ENCODE results near the gene TLE4. TPM values are rescaled to one million over a fixed set of nuclear protein-coding genes. Genes with fewer than 3 reads are reported as not detected.

The TLE4 gene
- polyA plus RNA-seq, 2 of the 4 experiments (the other 2 are of a cell fraction) = 14.3 to 23.1 TPM

DNA sequence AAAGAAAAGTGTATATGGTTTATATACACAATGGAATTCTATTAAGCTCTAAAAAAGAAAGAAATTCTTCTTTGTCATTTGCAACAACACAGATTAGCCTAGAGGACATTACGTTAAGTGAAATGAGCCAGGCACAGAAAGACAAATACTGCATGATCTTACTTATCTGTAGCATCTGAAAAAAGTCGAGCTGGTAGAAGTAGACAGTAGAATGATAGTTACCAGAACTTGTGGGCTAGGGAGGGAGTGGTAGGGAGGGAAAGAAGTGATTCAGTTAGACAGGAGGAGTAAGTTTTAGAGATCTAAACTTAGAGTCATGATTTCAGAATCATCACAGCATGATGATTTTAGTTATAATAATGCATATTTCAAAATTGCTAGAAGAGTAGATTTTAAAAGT lies 184.6 kb downstream of the TLE4 start:
- WGBS (ENCODE audit: missing lambda C conversion rate) = 34% methylated on average over 2 of the region's 2 CpGs
- H3K4me1 ChIP-seq = no peaks in the 10 kb centered on the region
- CTCF ChIA-PET = no interaction called here

DNA sequence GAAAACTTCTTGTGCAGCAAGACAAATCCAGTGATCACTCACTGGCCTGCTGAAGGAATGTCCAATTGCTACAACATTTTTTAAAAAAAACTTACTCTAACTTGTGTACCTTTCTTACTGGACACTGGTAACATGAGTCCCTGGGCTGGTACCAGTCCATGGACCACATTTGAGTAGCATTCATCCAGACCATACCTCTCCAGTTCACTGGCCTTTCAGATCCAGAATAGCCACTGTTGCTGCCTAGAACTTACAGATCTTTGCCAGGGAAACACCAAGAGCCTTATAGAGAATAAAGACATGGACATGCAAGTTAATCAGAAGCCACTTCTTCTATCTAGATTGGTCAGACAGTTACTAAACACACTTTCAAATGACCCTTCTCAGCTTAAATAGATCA lies 185.3 kb downstream of the TLE4 start:
- DNase-seq (ENCODE audit: low read depth in 1 of 2, low spot score in 1 of 2) = no peak
- POLR2A ChIA-PET = no interaction called here
- Histone ChIP-seq H3K4me3 (no peak overlapping the region), H3K27ac (no peak overlapping the region), H3K4me2 (no peak overlapping the region), H3K4me1 (no peaks in the 10 kb centered on the region), H3K9me3 (peaks cover 2% of the 10 kb centered on the region; the same call in 1 of the 3 replicates)
- TF ChIP-seq, protein P1, sequence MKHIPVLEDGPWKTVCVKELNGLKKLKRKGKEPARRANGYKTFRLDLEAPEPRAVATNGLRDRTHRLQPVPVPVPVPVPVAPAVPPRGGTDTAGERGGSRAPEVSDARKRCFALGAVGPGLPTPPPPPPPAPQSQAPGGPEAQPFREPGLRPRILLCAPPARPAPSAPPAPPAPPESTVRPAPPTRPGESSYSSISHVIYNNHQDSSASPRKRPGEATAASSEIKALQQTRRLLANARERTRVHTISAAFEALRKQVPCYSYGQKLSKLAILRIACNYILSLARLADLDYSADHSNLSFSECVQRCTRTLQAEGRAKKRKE (CRISPR knock-in tag; IDR thresholded peaks at IDR 0.05; ENCODE audit: low read depth) = no peak
- FAIRE-seq = no peak
- ATAC-seq = no peak
- CTCF ChIA-PET = interaction anchor here (1.6 kb wide), 1 partner anchor 15 kb away, joined by 8 read pairs; no protein-coding TSS in a partner anchor

More for the DNA sequence above, 184.6 kb downstream of the TLE4 start:
- POLR2A ChIA-PET = no interaction called here
- H3K4me3 ChIP-seq = no peak overlapping the region
- TF ChIP-seq NPAS2 (CRISPR knock-in tag; IDR thresholded peaks at IDR 0.05; ENCODE audit: borderline replicate concordance) (no peak), CEBPB (IDR thresholded peaks at IDR 0.05) (no peak), CBX2 (IDR thresholded peaks at IDR 0.05; ENCODE audit: borderline replicate concordance, low read depth) (no peak), MAZ (IDR thresholded peaks at IDR 0.05; ENCODE audit: borderline replicate concordance, low read depth, low read length) (no peak), ZC3H11A (IDR thresholded peaks at IDR 0.05) (no peak), RFX5 (IDR thresholded peaks at IDR 0.05) (no peak), HOXA7 (CRISPR knock-in tag; IDR thresholded peaks at IDR 0.05) (no peak), NFE2L2 (conservative IDR thresholded peaks at IDR 0.05; ENCODE audit: low read length) (no peak), ZFP36 (IDR thresholded peaks at IDR 0.05; ENCODE audit: borderline replicate concordance, partially characterized antibody) (no peak), RAD21 (conservative IDR thresholded peaks at IDR 0.05 in 1 of 2, IDR thresholded peaks at IDR 0.05 in 1 of 2) (no peak), TFCP2L1 (CRISPR knock-in tag; IDR thresholded peaks at IDR 0.05) (no peak), NR3C1 (IDR thresholded peaks at IDR 0.05) (no peak), PHF8 (IDR thresholded peaks at IDR 0.05; ENCODE audit: borderline replicate concordance, low read depth) (no peak), RCOR1 (IDR thresholded peaks at IDR 0.05; ENCODE audit: low read depth, low read length) (no peak)
- TF ChIP-seq, protein P2, sequence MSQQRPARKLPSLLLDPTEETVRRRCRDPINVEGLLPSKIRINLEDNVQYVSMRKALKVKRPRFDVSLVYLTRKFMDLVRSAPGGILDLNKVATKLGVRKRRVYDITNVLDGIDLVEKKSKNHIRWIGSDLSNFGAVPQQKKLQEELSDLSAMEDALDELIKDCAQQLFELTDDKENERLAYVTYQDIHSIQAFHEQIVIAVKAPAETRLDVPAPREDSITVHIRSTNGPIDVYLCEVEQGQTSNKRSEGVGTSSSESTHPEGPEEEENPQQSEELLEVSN (IDR thresholded peaks at IDR 0.05; ENCODE audit: borderline replicate concordance, low read depth) = no peak
- TF ChIP-seq, protein P3, sequence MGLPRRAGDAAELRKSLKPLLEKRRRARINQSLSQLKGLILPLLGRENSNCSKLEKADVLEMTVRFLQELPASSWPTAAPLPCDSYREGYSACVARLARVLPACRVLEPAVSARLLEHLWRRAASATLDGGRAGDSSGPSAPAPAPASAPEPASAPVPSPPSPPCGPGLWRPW (IDR thresholded peaks at IDR 0.05) = no peak
- TF ChIP-seq, protein P4, sequence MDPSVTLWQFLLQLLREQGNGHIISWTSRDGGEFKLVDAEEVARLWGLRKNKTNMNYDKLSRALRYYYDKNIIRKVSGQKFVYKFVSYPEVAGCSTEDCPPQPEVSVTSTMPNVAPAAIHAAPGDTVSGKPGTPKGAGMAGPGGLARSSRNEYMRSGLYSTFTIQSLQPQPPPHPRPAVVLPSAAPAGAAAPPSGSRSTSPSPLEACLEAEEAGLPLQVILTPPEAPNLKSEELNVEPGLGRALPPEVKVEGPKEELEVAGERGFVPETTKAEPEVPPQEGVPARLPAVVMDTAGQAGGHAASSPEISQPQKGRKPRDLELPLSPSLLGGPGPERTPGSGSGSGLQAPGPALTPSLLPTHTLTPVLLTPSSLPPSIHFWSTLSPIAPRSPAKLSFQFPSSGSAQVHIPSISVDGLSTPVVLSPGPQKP (IDR thresholded peaks at IDR 0.05; ENCODE audit: low read depth, low read length) = no peak
- H3K9me3 ChIP-seq = peaks cover 9% of the 10 kb centered on the region
- DNase-seq (ENCODE audit: low read depth in 1 of 2, low spot score in 1 of 2) (no peak), FAIRE-seq (no peak), ATAC-seq (no peak)
- no peak overlapping the region for H3K4me2 ChIP-seq
- no peak overlapping the region for H3K27ac ChIP-seq

DNA sequence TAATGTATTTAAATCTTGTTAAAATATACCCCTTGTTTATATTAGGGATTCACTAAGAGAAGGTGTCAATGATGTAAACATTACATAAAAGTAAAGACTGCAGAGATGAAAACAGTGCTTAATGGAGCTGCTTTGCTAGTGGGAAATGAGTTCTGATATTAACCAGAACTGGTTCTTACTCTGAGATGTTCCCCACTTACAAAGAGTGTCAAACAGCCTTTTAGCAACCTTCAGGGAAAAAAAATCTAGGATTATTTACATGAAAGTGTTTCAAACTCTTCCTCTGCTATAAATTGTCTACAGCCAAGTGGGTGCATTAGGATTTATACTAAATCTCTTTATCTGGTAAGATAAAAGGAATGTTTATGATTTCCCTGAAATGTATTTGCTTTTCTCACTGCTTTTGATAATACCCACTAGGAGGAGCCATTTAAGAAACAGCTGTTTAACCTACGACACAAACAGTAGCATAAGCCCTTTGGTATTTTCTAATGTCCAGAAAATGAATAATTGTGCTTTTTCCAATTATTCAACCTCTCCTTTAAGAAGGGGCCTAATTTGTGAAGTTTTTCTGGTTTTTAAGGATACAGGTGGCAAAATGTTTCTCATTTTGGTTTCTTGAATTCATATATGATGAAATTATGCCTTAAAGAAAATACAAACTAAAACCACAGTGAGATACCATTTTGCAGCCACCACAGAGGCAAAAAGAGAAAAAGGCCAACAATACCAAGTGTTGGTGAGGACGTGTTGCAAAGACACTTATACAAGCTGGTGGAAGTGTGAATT lies 186.3 kb downstream of the TLE4 start:
- Histone ChIP-seq H3K4me3 (no peak overlapping the region), H3K4me2 (no peak overlapping the region), H3K9me3 (no peaks in the 10 kb centered on the region), H3K4me1 (no peaks in the 10 kb centered on the region), H3K27ac (no peak overlapping the region)
- DNase-seq (ENCODE audit: low read depth in 1 of 2, low spot score in 1 of 2) = peak in 1 of 2 experiments; percentile 10
- ATAC-seq = no peak
- WGBS (ENCODE audit: missing lambda C conversion rate) = 8% methylated on average over 2 of the region's 2 CpGs
- peak; percentile 7 for FAIRE-seq
- CTCF ChIA-PET = interaction anchor here (1.1 to 1.6 kb wide), 3 partner anchors 16 to 29 kb away, joined by 3 to 8 read pairs (median 5); no protein-coding TSS in a partner anchor
- POLR2A ChIA-PET = no interaction called here
- TF ChIP-seq ZC3H11A (IDR thresholded peaks at IDR 0.05) (no peak), HOXB13 (CRISPR knock-in tag; IDR thresholded peaks at IDR 0.05; ENCODE audit: low read depth) (no peak), SMC3 (IDR thresholded peaks at IDR 0.05) (peak; percentile 51), RAD21 (conservative IDR thresholded peaks at IDR 0.05 in 1 of 2, IDR thresholded peaks at IDR 0.05 in 1 of 2) (peak; percentile 36 to 37; a peak in 4 of 5 replicates), NFE2L2 (conservative IDR thresholded peaks at IDR 0.05; ENCODE audit: low read length) (no peak), POLR2AphosphoS2 (conservative IDR thresholded peaks at IDR 0.05; ENCODE audit: low read length) (no peak), ZNF302 (CRISPR knock-in tag; IDR thresholded peaks at IDR 0.05) (no peak), SREBF2 (IDR thresholded peaks at IDR 0.05) (no peak), TP53 (CRISPR knock-in tag; IDR thresholded peaks at IDR 0.05) (no peak), EP300 (IDR thresholded peaks at IDR 0.05) (no peak)
- TF ChIP-seq, protein P5, sequence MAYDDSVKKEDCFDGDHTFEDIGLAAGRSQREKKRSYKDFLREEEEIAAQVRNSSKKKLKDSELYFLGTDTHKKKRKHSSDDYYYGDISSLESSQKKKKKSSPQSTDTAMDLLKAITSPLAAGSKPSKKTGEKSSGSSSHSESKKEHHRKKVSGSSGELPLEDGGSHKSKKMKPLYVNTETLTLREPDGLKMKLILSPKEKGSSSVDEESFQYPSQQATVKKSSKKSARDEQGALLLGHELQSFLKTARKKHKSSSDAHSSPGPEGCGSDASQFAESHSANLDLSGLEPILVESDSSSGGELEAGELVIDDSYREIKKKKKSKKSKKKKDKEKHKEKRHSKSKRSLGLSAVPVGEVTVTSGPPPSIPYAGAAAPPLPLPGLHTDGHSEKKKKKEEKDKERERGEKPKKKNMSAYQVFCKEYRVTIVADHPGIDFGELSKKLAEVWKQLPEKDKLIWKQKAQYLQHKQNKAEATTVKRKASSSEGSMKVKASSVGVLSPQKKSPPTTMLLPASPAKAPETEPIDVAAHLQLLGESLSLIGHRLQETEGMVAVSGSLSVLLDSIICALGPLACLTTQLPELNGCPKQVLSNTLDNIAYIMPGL (CRISPR knock-in tag; IDR thresholded peaks at IDR 0.05; ENCODE audit: borderline replicate concordance) = no peak
- TF ChIP-seq, protein P1 (CRISPR knock-in tag; IDR thresholded peaks at IDR 0.05; ENCODE audit: low read depth) = no peak

All from A549 (cell line).